ENCODE results near the gene MAL.

GRCh38 chr2:95040426-95040825 lies 14.9 kb downstream of the MAL start:
- no peak for TF ChIP-seq EZH2phosphoT487 (IDR thresholded peaks at IDR 0.05; ENCODE audit: borderline replicate concordance, low read depth)
- TF ChIP-seq CTCF (IDR thresholded peaks at IDR 0.05), result no peak
- TF ChIP-seq TAF1 (IDR thresholded peaks at IDR 0.05; ENCODE audit: borderline replicate concordance, low read depth, low read length), result no peak
- TF ChIP-seq JUND (IDR thresholded peaks at IDR 0.05), result no peak
- no peak for TF ChIP-seq FOXM1 (IDR thresholded peaks at IDR 0.05; ENCODE audit: low read depth)
- TF ChIP-seq PBX3 (IDR thresholded peaks at IDR 0.05), result no peak

Data from SK-N-SH (cell line).